GM11168 (cell line): ENCODE results near the gene SLC29A1.

ENCODE experiments used
- in situ Hi-C: fragments of 300-500 bp; cut with MboI; formaldehyde crosslinking; loops from one replicate; pipeline ENCODE4 v1.12.0; 2022; ENCODE audit warnings: low sequenced_read_pairs; ENCODE audit not compliant: unreplicated experiment

Gene SLC29A1

GRCh38 chr6:44234101-44235025 lies 11.0 kb downstream of the SLC29A1 start:
- in situ Hi-C loops = loop anchor here (5.0 kb wide), 1 partner anchor 62 kb away; no protein-coding TSS in a partner anchor

- in situ Hi-C loops = loop anchor here (5.0 kb wide), 1 partner anchor 63 kb away; no protein-coding TSS in a partner anchor
These were observed 11.9 kb downstream of the SLC29A1 start for GRCh38 chr6:44235269-44235668.

GRCh38 chr6:44235891-44236516 lies 12.6 kb downstream of the SLC29A1 start:
- in situ Hi-C loops = loop anchor here (5.0 kb wide), 1 partner anchor 64 kb away; no protein-coding TSS in a partner anchor

- in situ Hi-C loops = loop anchor here (5.0 kb wide), 1 partner anchor 65 kb away; no protein-coding TSS in a partner anchor
These were observed 13.8 kb downstream of the SLC29A1 start for GRCh38 chr6:44237021-44237812.

GRCh38 chr6:44237813-44238433 lies 14.5 kb downstream of the SLC29A1 start:
- in situ Hi-C loops = loop anchor here (5.0 kb wide), 1 partner anchor 66 kb away; no protein-coding TSS in a partner anchor

- in situ Hi-C loops = loop anchor here (5.0 kb wide), 1 partner anchor 67 kb away; no protein-coding TSS in a partner anchor
These were observed 15.4 kb downstream of the SLC29A1 start for GRCh38 chr6:44238687-44239350.

- in situ Hi-C loops = no loop called here
These were observed 19.9 kb downstream of the SLC29A1 start for GRCh38 chr6:44243345-44243744.

GRCh38 chr6:44245391-44245911 lies 22.1 kb downstream of the SLC29A1 start:
- in situ Hi-C loops = no loop called here

- in situ Hi-C loops = no loop called here
These were observed 22.7 kb downstream of the SLC29A1 start for GRCh38 chr6:44245912-44246662.

GRCh38 chr6:44246663-44247337 lies 23.4 kb downstream of the SLC29A1 start, which contains the start of gene HSP90AB1:
HSP90AB1 (plus strand) TSS chr6:44247101; CDS start chr6:44248630, 1,529 bp downstream.
- in situ Hi-C loops = no loop called here

- in situ Hi-C loops = no loop called here
These were observed 24.2 kb downstream of the SLC29A1 start for GRCh38 chr6:44247338-44248302.

GRCh38 chr6:44248579-44248978 lies 25.2 kb downstream of the SLC29A1 start:
- in situ Hi-C loops = no loop called here

- in situ Hi-C loops = no loop called here
These were observed 25.8 kb downstream of the SLC29A1 start for GRCh38 chr6:44249082-44249748.

- in situ Hi-C loops = no loop called here
These were observed 26.8 kb downstream of the SLC29A1 start for GRCh38 chr6:44250067-44250717.

- in situ Hi-C loops = no loop called here
These were observed 27.3 kb downstream of the SLC29A1 start for GRCh38 chr6:44250718-44251123.
